GM23248 (cell line): ENCODE results near the gene PTGES2.

Experiments used
- EZH2 ChIP-seq: fragments of 200-600 bp; sonication (generic); IDR thresholded peaks from 2 replicates; pipeline ENCODE4 v1.6.1; 2018; ENCODE audit warnings: antibody characterized with exemption, mild to moderate bottlenecking; ENCODE audit not compliant: insufficient read depth, poor library complexity, severe bottlenecking
- EZH2phosphoT487 ChIP-seq: fragments of 200-600 bp; sonication (generic); IDR thresholded peaks from 2 replicates; pipeline ENCODE4 v1.6.1; 2018; ENCODE audit warnings: antibody characterized with exemption, moderate library complexity, mild to moderate bottlenecking, low read depth; ENCODE audit not compliant: insufficient read depth

DNA sequence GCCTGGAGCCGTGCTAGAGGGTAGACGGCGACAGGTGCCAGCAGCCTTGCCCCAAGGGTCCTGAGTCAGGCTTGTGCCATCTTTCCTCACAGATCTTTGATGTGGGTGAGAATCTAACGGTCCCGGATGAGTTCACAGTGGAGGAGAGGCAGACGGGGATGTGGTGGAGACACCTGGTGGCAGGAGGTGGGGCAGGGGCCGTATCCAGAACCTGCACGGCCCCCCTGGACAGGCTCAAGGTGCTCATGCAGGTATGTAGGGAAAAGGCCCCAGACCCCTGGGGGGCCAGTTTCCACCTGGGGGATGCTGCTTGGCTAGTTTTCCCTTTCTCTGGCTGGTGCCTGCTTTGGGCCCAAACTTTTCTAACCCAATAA, 24.0 kb downstream of the PTGES2 start:
- no peak for TF ChIP-seq EZH2phosphoT487
- TF ChIP-seq EZH2: no peak
